Lower leg skin (tissue), 4 donors: ENCODE data around the gene UNC119. TPM values are rescaled to one million over a fixed set of nuclear protein-coding genes. Genes with fewer than 3 reads are reported as not detected.

Source experiments
- DNase-seq, 2 donors: peaks; one replicate each; pipeline ENCODE4 v3.0.0-alpha.2; 2019; ENCODE audit warnings: low spot score in 2 of 2
- H3K4me3 ChIP-seq: fragments of 200-600 bp; sonication (generic); 2 replicates; pipeline ENCODE4 v1.5.1; 2017; ENCODE audit warnings: mild to moderate bottlenecking, low read depth; ENCODE audit not compliant: poor library complexity, severe bottlenecking
- CTCF ChIP-seq, 3 donors: fragments of 450-650 bp; IDR thresholded peaks; one replicate each; pipeline ENCODE4 v1.5.1; 2016; ENCODE audit warnings: antibody characterized with exemption in 3 of 3, mild to moderate bottlenecking in 3 of 3, moderate library complexity in 2 of 3
- POLR2A ChIP-seq, 2 donors: fragments of 450-650 bp; IDR thresholded peaks; one replicate each; pipeline ENCODE4 v1.6.1; 2016 to 2017; ENCODE audit warnings: antibody characterized with exemption in 2 of 2, mild to moderate bottlenecking in 1 of 2, moderate library complexity in 1 of 2
- WGBS, 2 donors: methylation state at CpG; one replicate each; pipeline ENCODE4 v1.1.5; 2018; 5-methylcytosine and 5-hydroxymethylcytosine counted together
- intact Hi-C: fragments of 100-400 bp; cut with DNase I; formaldehyde crosslinking; loops from one replicate; pipeline ENCODE4 v1.15.0; 2023; ENCODE audit warnings: low total_unique reads
- total RNA-seq, 4 donors: library from RNA; depleted of rRNA; stranded (reverse); fragments of >200 nt; gene quantifications; one replicate each; pipeline ENCODE4 v1.1.0, GENCODE V29; 2016

UNC119 gene
- total RNA-seq, 4 donors from 2014 or later: 41.2 to 41.6 (median 41.4) TPM

GRCh38 chr17:28545141-28545503 lies 7.3 kb downstream of the UNC119 start:
- no peak overlapping the region for H3K4me3 ChIP-seq
- intact Hi-C loops: no loop called here
- DNase-seq: no peak
- WGBS, 2 donors: 83 to 97% methylated on average over 2 of the region's 2 CpGs
- no peak for TF ChIP-seq POLR2A (IDR thresholded peaks at IDR 0.05)
- TF ChIP-seq CTCF (IDR thresholded peaks at IDR 0.05): no peak

- no peak overlapping the region for H3K4me3 ChIP-seq
- DNase-seq: no peak
- TF ChIP-seq CTCF (IDR thresholded peaks at IDR 0.05) (no peak), POLR2A (IDR thresholded peaks at IDR 0.05) (no peak)
- intact Hi-C loops: no loop called here
- 72 to 75% methylated on average over 4 of the region's 4 CpGs for WGBS, 2 donors
Observed at GRCh38 chr17:28544402-28545140, 7.9 kb downstream of the UNC119 start.

- DNase-seq: no peak
- intact Hi-C loops: no loop called here
- TF ChIP-seq POLR2A (IDR thresholded peaks at IDR 0.05): no peak
- no peak for TF ChIP-seq CTCF (IDR thresholded peaks at IDR 0.05)
- WGBS, 2 donors: 73 to 76% methylated on average over 4 of the region's 4 CpGs
- no peak overlapping the region for H3K4me3 ChIP-seq
Observed at GRCh38 chr17:28541439-28541838, 11.0 kb downstream of the UNC119 start.

- no peak overlapping the region for H3K4me3 ChIP-seq
- no peak for TF ChIP-seq POLR2A (IDR thresholded peaks at IDR 0.05)
- TF ChIP-seq CTCF (IDR thresholded peaks at IDR 0.05): no peak
- intact Hi-C loops: no loop called here
- WGBS, 2 donors: 68 to 72% methylated on average over 4 of the region's 4 CpGs
- no peak for DNase-seq
Observed at GRCh38 chr17:28540231-28540630, 12.2 kb downstream of the UNC119 start.

- TF ChIP-seq CTCF (IDR thresholded peaks at IDR 0.05) (no peak), POLR2A (IDR thresholded peaks at IDR 0.05) (no peak)
- intact Hi-C loops: loop anchor here (2.0 kb wide), 1 partner anchor 44 kb away; no protein-coding TSS in a partner anchor
- DNase-seq: no peak
- WGBS, 2 donors: 85% methylated on average over 11 to 14 of the region's 14 CpGs
- no peak overlapping the region for H3K4me3 ChIP-seq
Observed at GRCh38 chr17:28538296-28538895, 14.0 kb downstream of the UNC119 start.
